AG04449 (cell line): ENCODE data around the gene SMARCA4.
"Not testable (repeated sequence)": the region's sequence is repeated elsewhere in the genome, so short reads cannot be mapped to it uniquely, and the experiment has no call there.

Experiments
- CTCF ChIA-PET: fragments of 350-600 bp; formaldehyde crosslinking; extraction: SDS; loops from one replicate; lab custom pipeline; 2021; ENCODE audit warnings: antibody characterized with exemption; lab: Yijun Ruan, JAX
- POLR2A ChIA-PET: fragments of 400-600, 350-600 bp; formaldehyde crosslinking; extraction: SDS; loops from one replicate; lab custom pipeline; 2020; ENCODE audit warnings: antibody characterized with exemption, inconsistent platforms; lab: Yijun Ruan, JAX
- DNase-seq: peaks from one replicate; pipeline ENCODE4 v3.0.0-alpha.2; 2010; ENCODE audit warnings: low read depth, low spot score
- H3K4me3 ChIP-seq: 2 replicates; pipeline ENCODE4 v1.5.1; 2011; ENCODE audit warnings: low read depth, mild to moderate bottlenecking, control low read depth, low read length
- TF ChIP-seq, protein P1 (sequence below): IDR thresholded peaks from one replicate; pipeline ENCODE4 v1.5.1; 2011; ENCODE audit warnings: mild to moderate bottlenecking, moderate library complexity, low read length, control low read depth, inconsistent platforms; ENCODE audit not compliant: insufficient read depth; ENCODE audit errors: missing control alignments

The SMARCA4 gene

GRCh38 chr19:11078893-11079292 is 118.1 kb downstream of the SMARCA4 start:
- no peak overlapping the region for H3K4me3 ChIP-seq
- DNase-seq, result no peak
- TF ChIP-seq, protein P1, sequence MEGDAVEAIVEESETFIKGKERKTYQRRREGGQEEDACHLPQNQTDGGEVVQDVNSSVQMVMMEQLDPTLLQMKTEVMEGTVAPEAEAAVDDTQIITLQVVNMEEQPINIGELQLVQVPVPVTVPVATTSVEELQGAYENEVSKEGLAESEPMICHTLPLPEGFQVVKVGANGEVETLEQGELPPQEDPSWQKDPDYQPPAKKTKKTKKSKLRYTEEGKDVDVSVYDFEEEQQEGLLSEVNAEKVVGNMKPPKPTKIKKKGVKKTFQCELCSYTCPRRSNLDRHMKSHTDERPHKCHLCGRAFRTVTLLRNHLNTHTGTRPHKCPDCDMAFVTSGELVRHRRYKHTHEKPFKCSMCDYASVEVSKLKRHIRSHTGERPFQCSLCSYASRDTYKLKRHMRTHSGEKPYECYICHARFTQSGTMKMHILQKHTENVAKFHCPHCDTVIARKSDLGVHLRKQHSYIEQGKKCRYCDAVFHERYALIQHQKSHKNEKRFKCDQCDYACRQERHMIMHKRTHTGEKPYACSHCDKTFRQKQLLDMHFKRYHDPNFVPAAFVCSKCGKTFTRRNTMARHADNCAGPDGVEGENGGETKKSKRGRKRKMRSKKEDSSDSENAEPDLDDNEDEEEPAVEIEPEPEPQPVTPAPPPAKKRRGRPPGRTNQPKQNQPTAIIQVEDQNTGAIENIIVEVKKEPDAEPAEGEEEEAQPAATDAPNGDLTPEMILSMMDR, result no peak
- POLR2A ChIA-PET, result no interaction called here
- CTCF ChIA-PET, result interaction anchor here (0.7 kb wide), 1 partner anchor 24 kb away, joined by 3 read pairs; no protein-coding TSS in a partner anchor

GRCh38 chr19:11079999-11080398 is 119.2 kb downstream of the SMARCA4 start:
- no peak for DNase-seq
- ChIA-PET POLR2A (no interaction called here), CTCF (no interaction called here)
- TF ChIP-seq, protein P1, result no peak
- no peak overlapping the region for H3K4me3 ChIP-seq

DNA sequence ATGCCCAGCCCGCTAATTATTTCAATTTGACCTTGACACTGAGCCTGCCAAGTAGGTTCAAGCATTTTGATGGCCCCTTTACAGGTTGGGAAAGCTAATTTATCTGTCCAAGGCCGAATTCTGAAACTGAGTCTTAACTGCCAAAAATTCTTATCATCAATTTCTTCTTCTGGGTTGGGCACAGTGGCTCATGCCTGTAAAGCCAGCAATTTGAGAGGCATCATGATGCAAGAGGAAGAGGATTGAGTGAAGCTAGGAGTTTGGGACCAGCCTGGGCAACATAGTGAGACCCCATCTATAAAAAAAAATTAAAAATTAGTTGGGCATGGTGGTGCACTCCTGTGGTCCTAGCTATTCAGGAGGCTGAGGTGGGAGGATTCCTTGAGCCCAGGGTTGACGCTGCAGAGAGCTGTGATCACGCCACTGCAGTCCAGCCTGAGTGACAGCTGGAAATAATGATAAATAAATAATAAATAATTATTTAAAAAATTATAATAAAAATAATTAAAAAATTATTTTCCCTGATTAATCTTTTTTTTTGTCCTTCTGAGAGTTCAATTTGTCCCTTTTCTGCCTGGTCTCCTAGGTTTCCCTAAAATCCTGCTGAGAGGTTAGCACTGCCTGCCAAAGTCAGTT is 127.2 kb downstream of the SMARCA4 start:
- TF ChIP-seq, protein P1, result no peak
- no peak overlapping the region for H3K4me3 ChIP-seq
- POLR2A ChIA-PET, result no interaction called here
- CTCF ChIA-PET, result interaction anchor here (2.3 to 2.9 kb wide), 3 partner anchors 52 to 151 kb away, joined by 10 to 17 read pairs (median 11); no protein-coding TSS in a partner anchor
- no peak for DNase-seq

DNA sequence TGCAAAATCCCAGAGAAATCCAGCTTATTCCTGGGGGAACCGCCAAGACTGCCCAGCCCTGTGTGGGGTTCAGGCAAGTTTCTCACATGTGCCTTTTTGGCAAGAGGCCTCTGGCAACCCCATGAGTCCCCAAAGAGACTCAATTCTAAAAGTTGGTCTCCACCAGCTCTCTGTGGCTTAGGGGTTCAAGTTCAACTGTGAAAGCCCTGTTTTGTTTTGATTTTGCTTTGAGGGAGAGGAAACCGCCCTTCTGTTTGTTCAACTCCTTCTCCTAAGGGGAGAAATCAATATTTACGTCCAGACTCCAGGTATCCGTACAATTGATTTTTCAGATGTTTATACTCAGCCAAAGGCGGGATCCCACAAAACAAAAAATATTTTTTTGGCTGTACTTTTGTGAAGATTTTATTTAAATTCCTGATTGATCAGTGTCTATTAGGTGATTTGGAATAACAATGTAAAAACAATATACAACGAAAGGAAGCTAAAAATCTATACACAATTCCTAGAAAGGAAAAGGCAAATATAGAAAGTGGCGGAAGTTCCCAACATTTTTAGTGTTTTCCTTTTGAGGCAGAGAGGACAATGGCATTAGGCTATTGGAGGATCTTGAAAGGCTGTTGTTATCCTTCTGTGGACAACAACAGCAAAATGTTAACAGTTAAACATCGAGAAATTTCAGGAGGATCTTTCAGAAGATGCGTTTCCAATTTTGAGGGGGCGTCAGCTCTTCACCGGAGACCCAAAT is 127.8 kb downstream of the SMARCA4 start:
- POLR2A ChIA-PET, result interaction anchor here (0.6 kb wide), 1 partner anchor 8 kb away, joined by 3 read pairs; no protein-coding TSS in a partner anchor
- TF ChIP-seq, protein P1, result no peak
- CTCF ChIA-PET, result interaction anchor here (0.7 to 2.9 kb wide), 5 partner anchors 38 to 152 kb away, joined by 3 to 17 read pairs (median 10); no protein-coding TSS in a partner anchor
- DNase-seq, result no peak
- H3K4me3 ChIP-seq, result peak overlapping the region; percentile 80

DNA sequence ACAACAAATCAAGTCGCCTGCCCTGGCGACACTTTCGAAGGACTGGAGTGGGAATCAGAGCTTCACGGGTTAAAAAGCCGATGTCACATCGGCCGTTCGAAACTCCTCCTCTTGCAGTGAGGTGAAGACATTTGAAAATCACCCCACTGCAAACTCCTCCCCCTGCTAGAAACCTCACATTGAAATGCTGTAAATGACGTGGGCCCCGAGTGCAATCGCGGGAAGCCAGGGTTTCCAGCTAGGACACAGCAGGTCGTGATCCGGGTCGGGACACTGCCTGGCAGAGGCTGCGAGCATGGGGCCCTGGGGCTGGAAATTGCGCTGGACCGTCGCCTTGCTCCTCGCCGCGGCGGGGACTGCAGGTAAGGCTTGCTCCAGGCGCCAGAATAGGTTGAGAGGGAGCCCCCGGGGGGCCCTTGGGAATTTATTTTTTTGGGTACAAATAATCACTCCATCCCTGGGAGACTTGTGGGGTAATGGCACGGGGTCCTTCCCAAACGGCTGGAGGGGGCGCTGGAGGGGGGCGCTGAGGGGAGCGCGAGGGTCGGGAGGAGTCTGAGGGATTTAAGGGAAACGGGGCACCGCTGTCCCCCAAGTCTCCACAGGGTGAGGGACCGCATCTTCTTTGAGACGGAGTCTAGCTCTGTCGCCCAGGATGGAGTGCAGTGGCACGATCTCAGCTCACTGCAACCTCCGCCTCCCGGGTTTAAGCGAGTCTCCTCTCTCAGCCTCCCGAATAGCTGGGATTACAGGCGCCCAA is 128.6 kb downstream of the SMARCA4 start, which contains the start of gene LDLR:
TSS of gene LDLR (plus strand) at position 210 of the 760 bp plus-strand sequence. CDS start at position 296, 86 bp downstream.
- peak within 1 kb of the TSS; percentile 80 for H3K4me3 ChIP-seq
- DNase-seq, result peak; percentile 59
- POLR2A ChIA-PET, result interaction anchor here (0.6 kb wide), 1 partner anchor 8 kb away, joined by 3 read pairs; no protein-coding TSS in a partner anchor
- TF ChIP-seq, protein P1, result no peak
- CTCF ChIA-PET, result interaction anchor here (0.7 to 6.2 kb wide), 7 partner anchors 37 to 153 kb away, joined by 3 to 42 read pairs (median 11); no protein-coding TSS in a partner anchor

DNA sequence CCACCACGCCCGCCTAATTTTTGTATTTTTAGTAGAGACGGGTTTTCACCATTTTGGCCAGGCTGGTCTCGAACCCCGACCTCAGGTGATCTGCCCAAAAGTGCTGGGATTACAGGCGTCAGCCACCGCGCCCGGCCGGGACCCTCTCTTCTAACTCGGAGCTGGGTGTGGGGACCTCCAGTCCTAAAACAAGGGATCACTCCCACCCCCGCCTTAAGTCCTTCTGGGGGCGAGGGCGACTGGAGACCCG is 129.1 kb downstream of the SMARCA4 start:
- DNase-seq, POLR2A ChIA-PET: not testable (repeated sequence)
- peak overlapping the region; percentile 80 for H3K4me3 ChIP-seq
- CTCF ChIA-PET, result interaction anchor here (2.5 to 6.2 kb wide), 4 partner anchors 37 to 153 kb away, joined by 11 to 42 read pairs (median 23); no protein-coding TSS in a partner anchor
